Measurements from ENCODE around the gene NCKAP5. TPM values are rescaled to one million over a fixed set of nuclear protein-coding genes. Genes with fewer than 3 reads are reported as not detected.

Gene NCKAP5
- total RNA-seq, 6 donors from 2014 or later: 22.1 to 51.1 (median 41.4) TPM

DNA sequence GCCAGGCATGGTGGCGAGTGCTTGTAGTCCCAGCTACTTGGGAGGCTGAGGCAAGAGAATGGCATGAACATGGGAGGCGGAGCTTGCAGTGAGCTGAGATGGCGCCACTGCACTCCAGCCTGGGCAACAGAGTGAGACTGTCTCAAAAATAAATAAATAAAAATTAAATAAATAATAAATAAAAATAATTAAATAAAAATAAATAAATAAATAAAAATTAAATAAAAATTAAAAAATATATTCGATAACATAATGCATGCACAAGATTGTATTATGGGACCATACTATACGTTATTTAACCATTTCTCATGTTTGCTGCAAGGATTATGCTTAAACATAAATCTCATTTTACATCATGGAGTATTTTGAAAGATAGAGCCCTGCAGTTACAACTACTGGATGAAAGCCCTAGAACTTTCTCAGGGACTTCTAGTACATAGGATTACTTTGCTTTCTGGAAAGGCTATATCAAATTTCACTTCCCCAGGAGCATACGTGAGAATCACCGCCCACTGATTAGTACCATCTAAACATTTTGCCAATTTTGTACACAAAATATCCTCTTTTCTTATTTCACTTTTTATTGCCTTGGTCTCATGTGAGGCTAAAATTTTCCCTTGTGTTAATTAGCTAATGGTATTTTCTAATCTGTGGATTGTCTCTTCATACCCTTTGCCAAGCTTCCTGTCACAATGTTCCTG lies 664.0 kb downstream of the NCKAP5 start:
- ATAC-seq (ENCODE audit: low FRiP score in 2 of 2) (no peak), DNase-seq (no peak)
- TF ChIP-seq POLR2AphosphoS5 (IDR thresholded peaks at IDR 0.05) (no peak), EP300 (IDR thresholded peaks at IDR 0.05) (no peak), POLR2A (IDR thresholded peaks at IDR 0.05) (no peak)
- TF ChIP-seq, protein P1, sequence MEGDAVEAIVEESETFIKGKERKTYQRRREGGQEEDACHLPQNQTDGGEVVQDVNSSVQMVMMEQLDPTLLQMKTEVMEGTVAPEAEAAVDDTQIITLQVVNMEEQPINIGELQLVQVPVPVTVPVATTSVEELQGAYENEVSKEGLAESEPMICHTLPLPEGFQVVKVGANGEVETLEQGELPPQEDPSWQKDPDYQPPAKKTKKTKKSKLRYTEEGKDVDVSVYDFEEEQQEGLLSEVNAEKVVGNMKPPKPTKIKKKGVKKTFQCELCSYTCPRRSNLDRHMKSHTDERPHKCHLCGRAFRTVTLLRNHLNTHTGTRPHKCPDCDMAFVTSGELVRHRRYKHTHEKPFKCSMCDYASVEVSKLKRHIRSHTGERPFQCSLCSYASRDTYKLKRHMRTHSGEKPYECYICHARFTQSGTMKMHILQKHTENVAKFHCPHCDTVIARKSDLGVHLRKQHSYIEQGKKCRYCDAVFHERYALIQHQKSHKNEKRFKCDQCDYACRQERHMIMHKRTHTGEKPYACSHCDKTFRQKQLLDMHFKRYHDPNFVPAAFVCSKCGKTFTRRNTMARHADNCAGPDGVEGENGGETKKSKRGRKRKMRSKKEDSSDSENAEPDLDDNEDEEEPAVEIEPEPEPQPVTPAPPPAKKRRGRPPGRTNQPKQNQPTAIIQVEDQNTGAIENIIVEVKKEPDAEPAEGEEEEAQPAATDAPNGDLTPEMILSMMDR (IDR thresholded peaks at IDR 0.05): no peak
- H3K4me1 ChIP-seq: no peaks in the 10 kb centered on the region
- H3K27ac ChIP-seq: no peak overlapping the region
- H3K4me3 ChIP-seq: no peak overlapping the region
- no peaks in the 10 kb centered on the region for H3K27me3 ChIP-seq
- H3K36me3 ChIP-seq: no peaks in the 10 kb centered on the region
- 82 to 91% methylated on average over 7 of the region's 7 CpGs for whole genome bisulfite sequencing, 2 donors
- H3K9me3 ChIP-seq: no peaks in the 10 kb centered on the region

DNA sequence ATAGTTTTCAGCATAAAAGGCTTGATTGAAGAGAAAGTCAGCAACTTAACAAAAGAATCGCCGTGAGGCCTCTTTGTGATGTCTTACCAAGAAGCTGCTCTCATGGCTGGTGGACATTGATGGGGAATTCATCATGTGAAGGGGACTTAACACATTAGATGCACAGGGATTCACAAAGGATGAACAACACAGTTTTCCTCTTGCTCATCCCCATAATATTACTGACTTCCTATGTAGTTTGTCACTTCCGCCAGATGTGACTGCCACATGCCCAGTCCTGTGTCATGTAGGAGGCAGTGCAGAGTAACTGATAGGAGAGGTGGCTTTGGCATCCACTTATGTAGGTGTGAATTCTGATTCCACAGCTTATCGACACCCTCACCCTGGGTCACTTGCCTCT lies 665.6 kb downstream of the NCKAP5 start:
- no peak for DNase-seq
- Histone ChIP-seq H3K36me3 (no peaks in the 10 kb centered on the region), H3K4me1 (no peaks in the 10 kb centered on the region), H3K9me3 (no peaks in the 10 kb centered on the region), H3K4me3 (no peak overlapping the region), H3K27ac (no peak overlapping the region), H3K27me3 (no peaks in the 10 kb centered on the region)
- no peak for ATAC-seq (ENCODE audit: low FRiP score in 2 of 2)
- TF ChIP-seq, protein P1 (IDR thresholded peaks at IDR 0.05): no peak
- TF ChIP-seq POLR2AphosphoS5 (IDR thresholded peaks at IDR 0.05): no peak
- TF ChIP-seq POLR2A (IDR thresholded peaks at IDR 0.05): no peak
- TF ChIP-seq EP300 (IDR thresholded peaks at IDR 0.05): no peak
- 88 to 89% methylated on average over 4 of the region's 4 CpGs for WGBS, 2 donors

DNA sequence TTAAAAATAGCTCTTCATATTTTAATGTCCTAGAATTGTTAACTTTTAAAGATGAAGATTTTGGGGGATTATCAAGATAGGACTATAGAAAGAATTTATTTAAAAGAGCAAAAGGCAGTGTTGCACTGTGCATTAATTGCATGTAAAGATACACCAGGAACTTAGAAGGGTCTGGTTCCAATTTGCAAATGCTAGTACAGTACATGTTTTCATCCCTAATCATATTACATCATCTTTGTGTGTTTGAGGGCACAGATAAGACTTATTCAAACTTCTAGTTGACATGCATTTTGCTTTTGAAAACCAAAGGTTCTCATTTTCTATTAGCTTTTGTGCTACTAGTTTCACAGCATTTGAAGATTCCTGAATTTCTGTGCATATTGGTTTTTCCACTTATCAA lies 666.6 kb downstream of the NCKAP5 start:
- Histone ChIP-seq H3K27me3 (no peaks in the 10 kb centered on the region), H3K4me1 (no peaks in the 10 kb centered on the region), H3K27ac (no peak overlapping the region), H3K9me3 (no peaks in the 10 kb centered on the region), H3K36me3 (no peaks in the 10 kb centered on the region), H3K4me3 (no peak overlapping the region)
- ATAC-seq (ENCODE audit: low FRiP score in 2 of 2) (no peak), DNase-seq (no peak)
- TF ChIP-seq, protein P1 (IDR thresholded peaks at IDR 0.05): no peak
- TF ChIP-seq POLR2A (IDR thresholded peaks at IDR 0.05) (no peak), EP300 (IDR thresholded peaks at IDR 0.05) (no peak), POLR2AphosphoS5 (IDR thresholded peaks at IDR 0.05) (no peak)

DNA sequence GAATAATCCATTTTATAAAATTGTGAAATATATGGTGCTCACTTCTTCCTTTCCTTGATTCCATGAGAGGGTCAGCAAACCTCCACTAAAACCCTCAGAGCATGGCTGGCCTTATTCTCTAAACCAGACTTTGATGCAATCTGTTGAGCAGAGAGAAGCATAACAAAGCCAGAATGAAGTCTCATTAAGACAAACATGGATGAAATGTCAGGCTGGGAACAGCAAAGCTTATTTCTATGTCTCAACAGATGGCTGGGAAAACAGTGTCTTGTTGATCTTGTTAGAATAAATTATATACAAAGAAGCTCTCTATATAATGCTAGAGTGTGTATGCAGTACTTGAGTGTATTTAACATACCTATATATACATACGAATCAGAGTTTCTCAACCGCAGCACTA lies 671.2 kb downstream of the NCKAP5 start:
- H3K4me3 ChIP-seq: no peak overlapping the region

More for the DNA sequence above, 671.2 kb downstream of the NCKAP5 start:
- Histone ChIP-seq H3K36me3 (no peaks in the 10 kb centered on the region), H3K9me3 (no peaks in the 10 kb centered on the region), H3K27ac (no peak overlapping the region), H3K4me1 (no peaks in the 10 kb centered on the region), H3K27me3 (no peaks in the 10 kb centered on the region)
- TF ChIP-seq POLR2A (IDR thresholded peaks at IDR 0.05) (no peak), EP300 (IDR thresholded peaks at IDR 0.05) (no peak), POLR2AphosphoS5 (IDR thresholded peaks at IDR 0.05) (no peak)
- TF ChIP-seq, protein P1 (IDR thresholded peaks at IDR 0.05): no peak
- no peak for DNase-seq
- ATAC-seq (ENCODE audit: low FRiP score in 2 of 2): no peak
- WGBS, 2 donors: 73 to 85% methylated on average over 2 of the region's 2 CpGs

Measured in upper lobe of left lung (tissue), 6 donors.